PC-9 (cell line): Measurements from ENCODE around the gene ID4. TPM values are rescaled to one million over a fixed set of nuclear protein-coding genes. Genes with fewer than 3 reads are reported as not detected.

Source experiments
- BruUV-seq: library from RNA; stranded (reverse); fragments of 400-500 nt; replicated peaks from 2 replicates; lab custom pipeline; 2021; lab: Mats Ljungman, UMichigan
- CTCF ChIA-PET: fragments of 300-600 bp; sonication (Branson Sonifier 250); formaldehyde crosslinking; loops from one replicate; lab custom pipeline; 2022; ENCODE audit warnings: antibody characterized with exemption; lab: Charles Lee
- POLR2A ChIA-PET: fragments of 300-600 bp; sonication (Branson Sonifier 250); formaldehyde crosslinking; loops from one replicate; lab custom pipeline; 2022; ENCODE audit warnings: antibody characterized with exemption; ENCODE audit not compliant: unreplicated experiment; lab: Charles Lee
- DNase-seq, 2 experiments: peaks; one replicate each; pipeline versions ENCODE4 v3.0.0 to v3.0.0-alpha.2; 2015 to 2022; ENCODE audit warnings: mixed read lengths in 1 of 2
- H2AFZ ChIP-seq: fragments of 200-600 bp; sonication (generic); 2 replicates; pipeline ENCODE4 v1.8.1; 2017; ENCODE audit warnings: antibody characterized with exemption
- H3F3A ChIP-seq: fragments of 200-600 bp; sonication (generic); 2 replicates; pipeline ENCODE4 v1.8.1; 2017; ENCODE audit warnings: antibody characterized with exemption, mild to moderate bottlenecking, low read depth; ENCODE audit not compliant: insufficient read depth
- H3K27ac ChIP-seq: fragments of 200-600 bp; sonication (generic); 2 replicates; pipeline ENCODE4 v1.6.1; 2016; ENCODE audit warnings: mixed run types
- H3K27me3 ChIP-seq: fragments of 200-600 bp; sonication (generic); 2 replicates; pipeline ENCODE4 v1.6.1; 2016; ENCODE audit warnings: low read depth, mixed run types; ENCODE audit not compliant: insufficient read depth
- H3K36me3 ChIP-seq: fragments of 200-600 bp; sonication (generic); 2 replicates; pipeline ENCODE4 v1.6.1; 2016; ENCODE audit warnings: low read depth, mixed run types
- H3K4me1 ChIP-seq: fragments of 200-600 bp; sonication (generic); replicated peaks from 2 replicates; pipeline ENCODE4 v1.6.1; 2016; ENCODE audit warnings: mixed run types; ENCODE audit not compliant: insufficient read depth
- H3K4me2 ChIP-seq: fragments of 200-600 bp; sonication (generic); 2 replicates; pipeline ENCODE4 v1.6.1; 2017; ENCODE audit warnings: mixed run types
- H3K4me3 ChIP-seq: fragments of 200-600 bp; sonication (generic); 2 replicates; pipeline ENCODE4 v1.6.1; 2016; ENCODE audit warnings: mixed run types
- H3K79me2 ChIP-seq: fragments of 200-600 bp; sonication (generic); 2 replicates; pipeline ENCODE4 v1.6.1; 2017; ENCODE audit warnings: low read depth, mixed run types
- H3K9me2 ChIP-seq: fragments of 200-600 bp; sonication (generic); 2 replicates; pipeline ENCODE4 v1.8.1; 2017; ENCODE audit warnings: mild to moderate bottlenecking; ENCODE audit not compliant: insufficient read depth
- H3K9me3 ChIP-seq: fragments of 200-600 bp; sonication (generic); 2 replicates; pipeline ENCODE4 v1.8.1; 2016; ENCODE audit warnings: low read depth; ENCODE audit not compliant: insufficient read depth
- H4K20me1 ChIP-seq: fragments of 200-600 bp; sonication (generic); 2 replicates; pipeline ENCODE4 v1.8.1; 2017; ENCODE audit not compliant: insufficient read depth
- CTCF ChIP-seq: fragments of 200-600 bp; sonication (generic); conservative IDR thresholded peaks from 2 replicates; pipeline ENCODE4 v1.6.1; 2017; ENCODE audit warnings: mixed run types, antibody characterized with exemption, mild to moderate bottlenecking, moderate library complexity
- EZH2 ChIP-seq: fragments of 200-600 bp; sonication (generic); IDR thresholded peaks from 2 replicates; pipeline ENCODE4 v1.8.0; 2017; ENCODE audit warnings: antibody characterized with exemption, low read depth
- intact Hi-C: fragments of 100-400 bp; cut with micrococcal nuclease; formaldehyde crosslinking; loops from one replicate; pipeline ENCODE4 v1.10.0; 2022; ENCODE audit not compliant: unreplicated experiment
- total RNA-seq: library from RNA; stranded (reverse); gene quantifications from 2 replicates; pipeline ENCODE4 v1.2.3, GENCODE V29; 2021

The ID4 gene
- total RNA-seq, 1 experiment from 2014 or later: 4.4 TPM

DNA sequence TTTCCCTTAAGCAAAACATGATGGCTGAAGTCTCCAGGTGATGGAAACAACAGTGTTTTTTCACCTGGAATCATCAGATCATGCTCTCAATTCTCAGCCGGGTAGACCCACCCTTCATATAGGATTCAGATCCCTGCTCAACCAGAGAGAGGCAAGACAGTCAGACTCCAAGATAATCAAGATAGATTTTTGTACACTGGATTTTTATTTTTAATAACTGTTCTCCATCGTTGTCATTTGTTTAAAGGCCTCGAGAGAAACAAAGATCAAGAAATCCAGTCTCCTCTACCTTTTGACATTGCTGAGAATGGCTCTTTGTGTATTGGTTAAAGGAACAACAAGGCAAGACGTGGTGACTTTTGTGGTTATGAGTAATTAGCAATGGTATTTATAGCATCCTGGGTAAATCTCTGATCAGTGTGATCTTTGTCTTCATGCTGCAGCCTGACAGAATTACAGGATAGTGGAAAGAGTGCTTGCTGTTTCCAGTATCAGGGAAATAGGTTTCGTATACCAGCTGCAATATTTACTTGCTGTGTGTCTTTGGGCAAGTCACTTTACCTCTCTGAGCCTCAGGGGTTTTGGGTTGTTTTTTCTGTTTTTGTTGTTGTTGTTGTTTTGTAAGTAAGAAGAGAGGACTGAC, 29.9 kb downstream of the ID4 start:
- Histone ChIP-seq H3K27ac (peak overlapping the region; percentile 14; the same call in 1 of the 2 replicates), H3K36me3 (no peaks in the 10 kb centered on the region), H3K4me2 (peak overlapping the region; percentile 15; the same call in 1 of the 2 replicates), H3K4me3 (no peak overlapping the region), H2AFZ (no peak overlapping the region), H3K9me3 (no peaks in the 10 kb centered on the region), H3K27me3 (no peaks in the 10 kb centered on the region), H3K9me2 (no peaks in the 10 kb centered on the region), H3F3A (no peaks in the 10 kb centered on the region; the same call in 1 of the 2 replicates), H3K4me1 (peaks cover 12% of the 10 kb centered on the region), H4K20me1 (no peaks in the 10 kb centered on the region), H3K79me2 (no peaks in the 10 kb centered on the region)
- intact Hi-C loops: loop anchor here (1.0 kb wide), 1 partner anchor 25 kb away; no protein-coding TSS in a partner anchor
- POLR2A ChIA-PET: no interaction called here
- peak; percentile 23 to 87 for DNase-seq
- CTCF ChIA-PET: no interaction called here
- no peak for TF ChIP-seq EZH2
- TF ChIP-seq CTCF: no peak
- no TSS peak for BruUV-seq

GRCh38 chr6:19869464-19869863, 32.3 kb downstream of the ID4 start:
- no peaks in the 10 kb centered on the region for H3K27me3 ChIP-seq
- no peak overlapping the region for H2AFZ ChIP-seq
- H3K36me3 ChIP-seq: no peaks in the 10 kb centered on the region
- H3K4me3 ChIP-seq: no peak overlapping the region
- no peaks in the 10 kb centered on the region for H3K79me2 ChIP-seq
- BruUV-seq: no TSS peak
- no peaks in the 10 kb centered on the region; the same call in 1 of the 2 replicates for H3F3A ChIP-seq
- no peaks in the 10 kb centered on the region for H3K9me2 ChIP-seq
- no peak for DNase-seq
- POLR2A ChIA-PET: no interaction called here
- no peaks in the 10 kb centered on the region for H3K9me3 ChIP-seq
- no peaks in the 10 kb centered on the region for H4K20me1 ChIP-seq
- intact Hi-C loops: no loop called here
- H3K4me2 ChIP-seq: no peak overlapping the region
- CTCF ChIA-PET: no interaction called here
- TF ChIP-seq CTCF: no peak
- no peak for TF ChIP-seq EZH2
- H3K4me1 ChIP-seq: peaks cover 12% of the 10 kb centered on the region
- H3K27ac ChIP-seq: no peak overlapping the region

DNA sequence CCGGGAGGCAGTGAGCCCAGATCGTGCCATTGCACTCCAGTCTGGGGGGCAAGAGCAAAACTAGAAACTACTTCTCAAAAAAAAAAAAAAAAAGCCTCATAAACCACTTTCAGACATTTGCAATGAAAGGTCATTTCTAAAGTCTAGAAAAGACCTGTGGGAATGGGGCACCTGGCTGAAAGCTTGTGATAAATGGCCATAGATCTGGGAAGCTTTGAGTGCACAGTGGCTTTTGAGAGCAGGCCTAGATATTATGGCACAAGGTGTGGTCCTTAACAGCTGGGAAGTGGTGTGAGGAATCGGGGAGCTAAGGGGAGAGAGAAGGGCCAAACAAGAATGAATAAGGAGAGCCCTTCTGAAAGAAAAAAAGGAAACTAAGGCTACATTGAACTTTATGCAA, 33.2 kb downstream of the ID4 start:
- peaks cover 12% of the 10 kb centered on the region for H3K4me1 ChIP-seq
- no peak overlapping the region for H2AFZ ChIP-seq
- ChIA-PET POLR2A (no interaction called here), CTCF (interaction anchor here (0.6 kb wide), 2 partner anchors 33 to 363 kb away, joined by 7 to 9 read pairs; no protein-coding TSS in a partner anchor)
- no TSS peak for BruUV-seq
- no peak overlapping the region for H3K4me2 ChIP-seq
- H3K4me3 ChIP-seq: no peak overlapping the region
- no peaks in the 10 kb centered on the region for H3K9me3 ChIP-seq
- no peaks in the 10 kb centered on the region for H3K9me2 ChIP-seq
- H3K36me3 ChIP-seq: no peaks in the 10 kb centered on the region
- no peak overlapping the region for H3K27ac ChIP-seq
- H3F3A ChIP-seq: no peaks in the 10 kb centered on the region; the same call in 1 of the 2 replicates
- no peaks in the 10 kb centered on the region for H3K27me3 ChIP-seq
- TF ChIP-seq EZH2: no peak
- no peak for TF ChIP-seq CTCF
- no peaks in the 10 kb centered on the region for H4K20me1 ChIP-seq
- intact Hi-C loops: no loop called here
- DNase-seq: no peak
- no peaks in the 10 kb centered on the region for H3K79me2 ChIP-seq
